ENCODE data around the gene RNF224. TPM values are rescaled to one million over a fixed set of nuclear protein-coding genes. Genes with fewer than 3 reads are reported as not detected.

Gene RNF224
- total and polyA plus RNA-seq, 10 of the 15 experiments (the other 5 are each of a cell fraction or from before 2014, with no cell fraction given): not detected

DNA sequence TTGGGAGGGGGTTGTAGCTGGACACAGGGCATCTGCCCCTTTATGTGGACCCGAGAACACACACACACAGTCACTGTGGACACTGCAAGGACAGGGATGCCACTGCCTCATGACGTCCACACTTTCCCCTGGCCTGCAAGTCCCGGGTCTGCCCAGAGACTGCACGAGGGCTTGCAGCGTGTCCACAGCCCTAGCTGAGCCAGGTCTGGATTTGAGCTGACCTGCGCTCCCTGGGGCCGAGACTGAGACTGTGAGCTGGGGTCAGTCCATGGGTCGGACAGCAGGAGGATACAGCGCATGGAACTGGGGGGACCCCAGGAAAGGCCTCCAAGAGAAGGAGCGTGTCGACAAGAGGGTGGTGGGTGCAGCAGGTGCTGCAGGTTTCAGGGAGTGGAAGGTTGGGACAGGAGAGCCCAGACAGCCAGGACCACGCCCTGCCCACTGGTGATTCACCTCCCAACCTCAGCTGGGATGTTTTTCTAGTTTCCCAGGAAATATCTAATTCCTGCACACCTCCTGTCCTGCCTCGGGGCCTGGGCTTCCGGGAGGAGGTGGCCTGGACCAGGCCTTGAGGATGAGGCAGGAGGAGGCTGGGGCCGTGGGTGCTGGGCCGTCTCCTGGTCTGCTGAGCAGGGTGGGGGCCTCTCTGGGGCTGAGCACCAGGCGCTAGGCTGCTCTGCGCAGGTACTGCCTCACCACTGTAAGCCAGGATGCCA lies 806 bp upstream of the RNF224 start:
- H3K4me1 ChIP-seq (ENCODE audit: control insufficient read depth, insufficient read depth, low read length): peaks cover 16% of the 10 kb centered on the region
- POLR2A ChIA-PET: interaction anchor here (1.0 to 1.5 kb wide), 4 partner anchors 24 to 131 kb away, joined by 3 to 4 read pairs (median 4); no protein-coding TSS in a partner anchor
- H3K27ac ChIP-seq (ENCODE audit: control insufficient read depth, insufficient read depth): no peak overlapping the region
- no TSS peak for BruUV-seq (replicated peaks)
- WGBS (ENCODE audit: insufficient coverage, insufficient replicate concordance, low lambda C conversion rate, missing lambda C conversion rate): 66% methylated on average over 17 of the region's 18 CpGs
- no peaks in the 10 kb centered on the region for H4K20me1 ChIP-seq (ENCODE audit: control insufficient read depth, insufficient read depth)
- H3K9ac ChIP-seq (ENCODE audit: control insufficient read depth, insufficient read depth, low read length): no peak overlapping the region
- H3K36me3 ChIP-seq (ENCODE audit: control insufficient read depth in 2 of 2, insufficient read depth in 2 of 2, low read length in 1 of 2): no peaks in the 10 kb centered on the region
- TF ChIP-seq POLR2A (IDR thresholded peaks at IDR 0.05; ENCODE audit: low read depth, low read length) (peak; percentile 5), MEF2B (IDR thresholded peaks at IDR 0.05; ENCODE audit: partially characterized antibody, poor library complexity, severe bottlenecking) (no peak)
- CTCF ChIA-PET: interaction anchor here (0.7 to 6.4 kb wide), 14 partner anchors 12 to 197 kb away, joined by 3 to 52 read pairs (median 6); partner anchors contain the start of genes ANAPC2, SSNA1 and TUBB4B
- H3K79me2 ChIP-seq (ENCODE audit: control insufficient read depth, insufficient read depth, low read length): no peaks in the 10 kb centered on the region
- H2AFZ ChIP-seq (ENCODE audit: control insufficient read depth, low read depth, low read length): no peak overlapping the region
- DNase-seq (ENCODE audit: low read depth, low spot score) (no peak), ATAC-seq (no peak), FAIRE-seq (no peak)
- SMC1A ChIA-PET (ENCODE audit: uncharacterized antibody, unreplicated experiment): interaction anchor here (0.9 to 3.3 kb wide), 3 partner anchors 99 to 108 kb away, joined by 3 to 11 read pairs (median 5); no protein-coding TSS in a partner anchor
- H3K4me2 ChIP-seq (ENCODE audit: control insufficient read depth, insufficient read depth): no peak overlapping the region
- in situ Hi-C loops (cut with MboI) (loop anchor here (5.0 kb wide), 1 partner anchor 104 kb away; no protein-coding TSS in a partner anchor), intact Hi-C loops (cut with micrococcal nuclease; ENCODE audit: unreplicated experiment) (loop anchor here (1.0 to 10.0 kb wide), 2 partner anchors 108 to 182 kb away; partner anchors contain the start of gene NPDC1)
- H3K4me3 ChIP-seq: no peak overlapping the region
- no peaks in the 10 kb centered on the region for H3K27me3 ChIP-seq (replicated peaks in 1 of 2; ENCODE audit: control insufficient read depth in 2 of 2, insufficient read depth in 2 of 2, low read length in 1 of 2)
- RAD21 ChIA-PET (ENCODE audit: unreplicated experiment): interaction anchor here (0.8 to 1.9 kb wide), 7 partner anchors 28 to 180 kb away, joined by 3 to 10 read pairs (median 4); no protein-coding TSS in a partner anchor
- H3K9me3 ChIP-seq (replicated peaks; ENCODE audit: control insufficient read depth, insufficient read depth, low read length): no peaks in the 10 kb centered on the region

GRCh38 chr9:137227853-137228505 lies 677 bp downstream of the RNF224 start:
- in situ Hi-C loops (cut with MboI): loop anchor here (5.0 kb wide), 1 partner anchor 106 kb away; no protein-coding TSS in a partner anchor

More at GRCh38 chr9:137227853-137228505, 677 bp downstream of the RNF224 start:
- H4K20me1 ChIP-seq (ENCODE audit: control insufficient read depth, insufficient read depth): no peaks in the 10 kb centered on the region
- ChIA-PET POLR2A (interaction anchor here (0.6 to 1.5 kb wide), 5 partner anchors 26 to 132 kb away, joined by 3 to 6 read pairs (median 4); no protein-coding TSS in a partner anchor), RAD21 (ENCODE audit: unreplicated experiment) (interaction anchor here (0.6 to 1.9 kb wide), 9 partner anchors 30 to 181 kb away, joined by 3 to 10 read pairs (median 5); partner anchors contain the start of genes DPP7 and SSNA1), CTCF (interaction anchor here (0.6 to 6.4 kb wide), 20 partner anchors 11 to 277 kb away, joined by 3 to 52 read pairs (median 5); partner anchors contain the start of genes ANAPC2, LRRC26, SSNA1 and TUBB4B), SMC1A (ENCODE audit: uncharacterized antibody, unreplicated experiment) (interaction anchor here (0.6 to 3.3 kb wide), 5 partner anchors 101 to 181 kb away, joined by 3 to 11 read pairs (median 3); partner anchors contain the start of gene DPP7)
- FAIRE-seq: no peak
- intact Hi-C loops (cut with micrococcal nuclease; ENCODE audit: unreplicated experiment): loop anchor here (1.0 to 10.0 kb wide), 2 partner anchors 110 to 183 kb away; partner anchors contain the start of gene NPDC1
- DNase-seq (ENCODE audit: low read depth, low spot score): no peak
- H3K4me2 ChIP-seq (ENCODE audit: control insufficient read depth, insufficient read depth): no peak overlapping the region
- no peak overlapping the region for H3K27ac ChIP-seq (ENCODE audit: control insufficient read depth, insufficient read depth)
- H3K9ac ChIP-seq (ENCODE audit: control insufficient read depth, insufficient read depth, low read length): no peak overlapping the region
- no TSS peak for BruUV-seq (replicated peaks)
- no peaks in the 10 kb centered on the region for H3K79me2 ChIP-seq (ENCODE audit: control insufficient read depth, insufficient read depth, low read length)
- H3K27me3 ChIP-seq (replicated peaks in 1 of 2; ENCODE audit: control insufficient read depth in 2 of 2, insufficient read depth in 2 of 2, low read length in 1 of 2): no peaks in the 10 kb centered on the region
- no peaks in the 10 kb centered on the region for H3K36me3 ChIP-seq (ENCODE audit: control insufficient read depth in 2 of 2, insufficient read depth in 2 of 2, low read length in 1 of 2)
- H3K4me1 ChIP-seq (ENCODE audit: control insufficient read depth, insufficient read depth, low read length): peaks cover 12% of the 10 kb centered on the region
- WGBS (ENCODE audit: insufficient coverage, insufficient replicate concordance, low lambda C conversion rate, missing lambda C conversion rate): 40% methylated on average over 14 of the region's 18 CpGs
- TF ChIP-seq EGR1 (IDR thresholded peaks at IDR 0.05; ENCODE audit: borderline replicate concordance in 1 of 2, low read depth in 2 of 2, low read length in 2 of 2) (no peak), ASH2L (IDR thresholded peaks at IDR 0.05; ENCODE audit: borderline replicate concordance, low read depth) (no peak), ZNF217 (IDR thresholded peaks at IDR 0.05) (no peak), ZNF274 (IDR thresholded peaks at IDR 0.05; ENCODE audit: insufficient read depth, insufficient read length) (no peak), MYB (IDR thresholded peaks at IDR 0.05; ENCODE audit: borderline replicate concordance, low read depth, low read length) (no peak), SIN3A (IDR thresholded peaks at IDR 0.05; ENCODE audit: low read depth, low read length) (no peak), USF1 (IDR thresholded peaks at IDR 0.05; ENCODE audit: borderline replicate concordance, extremely low read length, insufficient read depth, low read depth, low read length) (no peak), ZZZ3 (IDR thresholded peaks at IDR 0.05; ENCODE audit: control insufficient read depth, insufficient read length, low read depth) (no peak), CREB1 (IDR thresholded peaks at IDR 0.05; ENCODE audit: low read depth) (no peak), EED (IDR thresholded peaks at IDR 0.05; ENCODE audit: low read depth) (no peak), NR2C1 (IDR thresholded peaks at IDR 0.05) (no peak)
- no peak for ATAC-seq
- H2AFZ ChIP-seq (ENCODE audit: control insufficient read depth, low read depth, low read length): no peak overlapping the region
- H3K4me3 ChIP-seq: no peak overlapping the region
- no peaks in the 10 kb centered on the region for H3K9me3 ChIP-seq (replicated peaks; ENCODE audit: control insufficient read depth, insufficient read depth, low read length)

Data from GM12878 (cell line).